AG04450 (cell line): Measurements from ENCODE around the gene TNFAIP8. TPM values are rescaled to one million over a fixed set of nuclear protein-coding genes. Genes with fewer than 3 reads are reported as not detected.
A peak's percentile ranks its signal among the peaks of the same experiment; 100 is the strongest.

Source experiments
- CTCF ChIA-PET: fragments of 300-600, 350-600 bp; formaldehyde crosslinking; extraction: SDS; loops from one replicate; lab custom pipeline; 2022; ENCODE audit warnings: antibody characterized with exemption, inconsistent platforms; lab: Charles Lee
- POLR2A ChIA-PET: fragments of 350-600 bp; formaldehyde crosslinking; extraction: SDS; loops from one replicate; lab custom pipeline; 2021; ENCODE audit warnings: antibody characterized with exemption, inconsistent platforms; lab: Yijun Ruan, JAX
- DNase-seq: peaks from one replicate; pipeline ENCODE4 v3.0.0-alpha.2; 2011; ENCODE audit warnings: low read depth, low spot score
- H3K27ac ChIP-seq: one replicate; pipeline ENCODE4 v1.5.1; 2012; ENCODE audit warnings: low read depth, low read length, control low read depth
- H3K27me3 ChIP-seq: one replicate; pipeline ENCODE4 v1.6.0; 2012; ENCODE audit warnings: low read length; ENCODE audit not compliant: control insufficient read depth, insufficient read depth
- H3K4me3 ChIP-seq: 2 replicates; pipeline ENCODE4 v1.5.1; 2011; ENCODE audit warnings: mild to moderate bottlenecking, low read depth, low read length, control low read depth
- H3K9me3 ChIP-seq: 2 replicates; pipeline ENCODE4 v1.5.1; 2012; ENCODE audit warnings: low read length; ENCODE audit not compliant: control insufficient read depth, insufficient read depth
- polyA plus RNA-seq: library from polyadenylated mRNA; depleted of rRNA; stranded (reverse); fragments of >200 nt; gene quantifications from 2 replicates; pipeline ENCODE4 v1.2.3, GENCODE V29; 2011
- TF ChIP-seq, protein P1 (sequence below): IDR thresholded peaks from 2 replicates; pipeline ENCODE4 v1.5.1; 2011; ENCODE audit warnings: low read depth, low read length, control low read depth, inconsistent platforms

TNFAIP8 gene
- polyA plus RNA-seq, 1 experiment: 56.4 TPM

GRCh38 chr5:119397518-119398380 is 41.9 kb downstream of the TNFAIP8 start:
- Histone ChIP-seq H3K9me3 (no peaks in the 10 kb centered on the region), H3K4me3 (no peak overlapping the region), H3K27ac (peak overlapping the region; percentile 82), H3K27me3 (no peaks in the 10 kb centered on the region)
- POLR2A ChIA-PET: no interaction called here
- CTCF ChIA-PET: interaction anchor here (0.6 to 2.6 kb wide), 4 partner anchors 14 to 410 kb away, joined by 3 to 18 read pairs (median 6); partner anchors contain the start of gene DTWD2
- TF ChIP-seq, protein P1, sequence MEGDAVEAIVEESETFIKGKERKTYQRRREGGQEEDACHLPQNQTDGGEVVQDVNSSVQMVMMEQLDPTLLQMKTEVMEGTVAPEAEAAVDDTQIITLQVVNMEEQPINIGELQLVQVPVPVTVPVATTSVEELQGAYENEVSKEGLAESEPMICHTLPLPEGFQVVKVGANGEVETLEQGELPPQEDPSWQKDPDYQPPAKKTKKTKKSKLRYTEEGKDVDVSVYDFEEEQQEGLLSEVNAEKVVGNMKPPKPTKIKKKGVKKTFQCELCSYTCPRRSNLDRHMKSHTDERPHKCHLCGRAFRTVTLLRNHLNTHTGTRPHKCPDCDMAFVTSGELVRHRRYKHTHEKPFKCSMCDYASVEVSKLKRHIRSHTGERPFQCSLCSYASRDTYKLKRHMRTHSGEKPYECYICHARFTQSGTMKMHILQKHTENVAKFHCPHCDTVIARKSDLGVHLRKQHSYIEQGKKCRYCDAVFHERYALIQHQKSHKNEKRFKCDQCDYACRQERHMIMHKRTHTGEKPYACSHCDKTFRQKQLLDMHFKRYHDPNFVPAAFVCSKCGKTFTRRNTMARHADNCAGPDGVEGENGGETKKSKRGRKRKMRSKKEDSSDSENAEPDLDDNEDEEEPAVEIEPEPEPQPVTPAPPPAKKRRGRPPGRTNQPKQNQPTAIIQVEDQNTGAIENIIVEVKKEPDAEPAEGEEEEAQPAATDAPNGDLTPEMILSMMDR: no peak
- DNase-seq: no peak

DNA sequence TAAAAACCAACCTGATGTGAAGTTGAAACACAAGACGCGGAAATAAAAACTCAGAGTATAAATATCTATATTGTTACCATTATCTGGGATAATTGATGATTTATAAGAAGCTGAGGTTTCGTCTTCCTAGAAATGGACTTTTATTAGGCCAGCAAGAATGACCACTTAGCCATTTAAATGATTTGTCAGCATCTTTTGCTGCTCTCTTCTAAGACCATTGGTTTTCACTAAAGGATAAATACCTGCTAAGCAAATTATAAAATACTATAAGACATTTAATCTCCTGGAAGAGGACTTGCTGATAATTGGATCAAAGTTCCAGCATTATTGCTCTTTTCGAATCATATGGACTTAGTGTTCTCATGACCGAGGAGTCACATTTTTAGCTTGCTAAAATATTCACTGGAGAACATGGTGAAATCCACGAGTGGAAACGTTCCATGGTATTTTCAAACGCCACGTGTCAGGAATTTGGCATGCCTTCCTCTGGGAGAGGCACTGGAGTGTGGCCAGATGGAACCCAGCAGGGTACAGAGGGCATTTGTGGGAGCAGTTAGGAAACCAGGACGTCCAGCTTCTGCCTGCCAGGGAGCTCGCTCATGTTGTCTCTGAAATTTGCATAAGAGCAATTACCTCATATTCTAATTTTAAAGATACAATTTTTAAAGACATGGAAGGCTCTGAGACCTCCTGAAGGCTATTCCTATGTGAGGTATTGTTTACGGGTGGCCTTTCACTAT is 43.1 kb downstream of the TNFAIP8 start:
- TF ChIP-seq, protein P1: no peak
- Histone ChIP-seq H3K27ac (no peak overlapping the region), H3K27me3 (no peaks in the 10 kb centered on the region), H3K9me3 (no peaks in the 10 kb centered on the region), H3K4me3 (no peak overlapping the region)
- no peak for DNase-seq
- ChIA-PET POLR2A (no interaction called here), CTCF (interaction anchor here (2.6 kb wide), 2 partner anchors 13 to 411 kb away, joined by 8 to 18 read pairs; partner anchors contain the start of gene DTWD2)

GRCh38 chr5:119400245-119400644 is 44.4 kb downstream of the TNFAIP8 start:
- no peak overlapping the region for H3K27ac ChIP-seq
- H3K9me3 ChIP-seq: no peaks in the 10 kb centered on the region
- no peaks in the 10 kb centered on the region for H3K27me3 ChIP-seq
- POLR2A ChIA-PET: no interaction called here
- no peak overlapping the region for H3K4me3 ChIP-seq
- TF ChIP-seq, protein P1: no peak
- CTCF ChIA-PET: interaction anchor here (2.6 to 4.0 kb wide), 2 partner anchors 12 to 412 kb away, joined by 8 to 24 read pairs; partner anchors contain the start of gene DTWD2
- no peak for DNase-seq

DNA sequence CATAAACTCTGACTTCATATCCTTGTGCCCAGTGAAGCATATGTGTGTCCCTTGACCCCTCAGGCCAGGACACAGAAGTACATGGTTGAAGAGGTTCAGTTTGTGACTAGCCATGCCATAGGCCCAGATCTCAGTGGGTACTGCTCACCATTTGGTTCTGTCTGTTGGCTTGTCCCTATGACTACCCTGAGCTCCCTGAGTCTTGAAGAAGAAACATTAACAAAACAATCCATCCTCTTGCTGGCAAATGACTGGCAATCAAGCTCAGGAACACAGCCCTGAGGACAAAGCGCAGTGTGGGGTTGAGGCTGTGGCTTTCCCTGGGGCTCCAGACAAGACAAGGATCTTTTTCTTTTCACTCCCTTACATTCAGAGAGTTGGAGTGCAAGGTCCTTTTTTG is 46.3 kb downstream of the TNFAIP8 start:
- POLR2A ChIA-PET: no interaction called here
- TF ChIP-seq, protein P1: no peak
- CTCF ChIA-PET: interaction anchor here (1.3 to 4.0 kb wide), 3 partner anchors 10 to 414 kb away, joined by 4 to 24 read pairs (median 7); partner anchors contain the start of gene DTWD2
- Histone ChIP-seq H3K9me3 (no peaks in the 10 kb centered on the region), H3K27me3 (no peaks in the 10 kb centered on the region), H3K27ac (no peak overlapping the region), H3K4me3 (no peak overlapping the region)
- DNase-seq: no peak
